Measurements from ENCODE around the gene KLF5.
"Not testable (repeated sequence)": the region's sequence is repeated elsewhere in the genome, so short reads cannot be mapped to it uniquely, and the experiment has no call there.

The KLF5 gene

DNA sequence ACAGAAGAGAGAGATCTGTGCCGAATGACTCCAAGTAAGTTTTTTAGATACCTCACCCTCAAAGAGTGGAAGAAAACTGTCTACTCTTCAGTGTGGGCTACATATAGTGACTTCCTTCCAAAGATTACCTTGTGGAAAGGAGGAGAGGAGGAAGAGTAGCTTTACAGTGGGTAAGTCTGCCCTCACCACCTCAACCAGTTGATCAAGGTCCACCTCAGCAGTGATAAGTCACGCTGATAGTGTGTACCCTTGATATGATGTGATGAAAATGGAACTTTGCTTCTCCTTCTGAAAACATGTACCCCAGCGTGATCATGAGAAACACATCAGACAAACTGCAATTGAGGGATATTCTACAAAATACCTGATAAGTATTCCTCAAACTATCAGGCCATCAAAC lies 20.6 kb downstream of the KLF5 start:
- no peak overlapping the region for H3K4me3 ChIP-seq (ENCODE audit: low read depth, low read length)
- no peak for DNase-seq (ENCODE audit: low read depth)

- no peak for DNase-seq (ENCODE audit: low read depth)
- H3K4me3 ChIP-seq (ENCODE audit: low read depth, low read length), result no peak overlapping the region
Observed at GRCh38 chr13:73081256-73081915, 22.6 kb downstream of the KLF5 start.

GRCh38 chr13:73082471-73082870 lies 23.7 kb downstream of the KLF5 start:
- no peak for DNase-seq (ENCODE audit: low read depth)
- H3K4me3 ChIP-seq (ENCODE audit: low read depth, low read length), result no peak overlapping the region

GRCh38 chr13:73082895-73083294 lies 24.1 kb downstream of the KLF5 start:
- no peak overlapping the region for H3K4me3 ChIP-seq (ENCODE audit: low read depth, low read length)
- DNase-seq (ENCODE audit: low read depth), result no peak

- H3K4me3 ChIP-seq (ENCODE audit: low read depth, low read length), result no peak overlapping the region
- no peak for DNase-seq (ENCODE audit: low read depth)
Observed at GRCh38 chr13:73088332-73088935, 29.6 kb downstream of the KLF5 start.

- no peak for DNase-seq (ENCODE audit: low read depth)
- no peak overlapping the region for H3K4me3 ChIP-seq (ENCODE audit: low read depth, low read length)
Observed at GRCh38 chr13:73089213-73089612, 30.4 kb downstream of the KLF5 start.

- no peak overlapping the region for H3K4me3 ChIP-seq (ENCODE audit: low read depth, low read length)
- DNase-seq (ENCODE audit: low read depth), result peak; percentile 36
Observed at GRCh38 chr13:73090116-73090822, 31.5 kb downstream of the KLF5 start.

- no peak overlapping the region for H3K4me3 ChIP-seq (ENCODE audit: low read depth, low read length)
Observed at GRCh38 chr13:73090823-73091187, 32.0 kb downstream of the KLF5 start.

GRCh38 chr13:73092829-73093228 lies 34.0 kb downstream of the KLF5 start:
- H3K4me3 ChIP-seq (ENCODE audit: low read depth, low read length), result no peak overlapping the region
- DNase-seq (ENCODE audit: low read depth), result peak; percentile 41

More at GRCh38 chr13:73090823-73091187, 32.0 kb downstream of the KLF5 start:
- DNase-seq (ENCODE audit: low read depth), result no peak

GRCh38 chr13:73096173-73096572 lies 37.4 kb downstream of the KLF5 start:
- H3K4me3 ChIP-seq (ENCODE audit: low read depth, low read length), result no peak overlapping the region
- DNase-seq (ENCODE audit: low read depth), result no peak

DNA sequence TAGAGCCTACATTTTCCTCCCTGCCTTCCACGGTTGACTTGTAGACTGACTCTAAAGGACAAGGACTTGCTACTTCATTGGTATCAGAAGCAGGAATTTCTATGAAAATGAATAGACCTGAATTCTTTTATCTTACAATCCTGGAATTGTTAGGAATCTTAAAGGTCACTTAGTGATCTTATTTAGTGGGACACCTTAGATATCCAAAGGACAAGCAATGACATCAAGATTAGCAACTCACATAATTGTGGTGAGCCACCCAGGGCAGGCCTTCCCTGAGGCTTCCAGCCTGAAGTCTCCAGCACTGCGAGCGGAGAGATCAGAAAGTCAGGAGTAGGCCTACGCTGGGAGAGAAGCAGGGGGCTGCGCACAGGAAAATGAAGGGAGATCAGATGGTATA lies 37.8 kb downstream of the KLF5 start:
- no peak for DNase-seq (ENCODE audit: low read depth)
- H3K4me3 ChIP-seq (ENCODE audit: low read depth, low read length), result no peak overlapping the region

DNA sequence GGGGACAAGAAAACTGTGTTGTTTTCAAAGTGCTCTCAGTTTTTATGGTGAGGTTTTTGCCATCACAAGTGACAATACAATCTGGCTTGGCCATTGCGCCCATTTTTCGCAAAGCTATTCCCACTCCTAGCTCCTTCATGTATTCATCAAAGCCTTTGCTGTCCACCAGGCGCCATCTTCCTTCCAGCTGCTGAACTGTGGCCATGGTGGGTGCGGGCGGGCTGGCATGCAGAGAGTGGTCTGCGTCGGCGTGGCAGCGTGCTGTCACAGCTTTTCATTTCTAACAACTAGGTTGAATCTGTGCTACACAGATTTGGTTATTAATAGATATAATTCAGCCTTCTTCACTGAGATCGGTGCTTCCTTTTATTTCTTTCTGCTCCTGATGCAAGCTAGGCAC lies 42.0 kb downstream of the KLF5 start:
- not testable (repeated sequence) for H3K4me3 ChIP-seq (ENCODE audit: low read depth, low read length); DNase-seq (ENCODE audit: low read depth)

- no peak overlapping the region for H3K4me3 ChIP-seq (ENCODE audit: low read depth, low read length)
- DNase-seq (ENCODE audit: low read depth), result no peak
Observed at GRCh38 chr13:73101351-73102007, 42.7 kb downstream of the KLF5 start.

DNA sequence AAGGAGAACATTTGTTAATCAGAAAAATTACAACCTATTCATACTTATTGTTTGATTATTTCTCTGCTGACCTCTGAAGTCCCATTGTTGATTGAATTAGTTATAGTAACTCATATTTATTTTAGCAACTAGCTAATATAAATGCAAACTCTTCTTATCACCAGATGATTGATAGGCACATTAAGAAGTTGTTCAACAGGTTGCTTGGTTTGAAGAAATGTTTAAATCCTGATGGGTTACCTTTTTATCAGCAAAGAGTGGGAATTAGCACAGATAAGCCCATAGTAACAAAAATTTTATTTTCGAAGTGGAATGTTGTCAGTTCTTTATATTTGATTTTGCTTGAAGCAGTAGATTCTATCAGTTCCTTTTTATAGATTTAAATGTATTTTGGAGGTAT lies 44.4 kb downstream of the KLF5 start:
- no peak for DNase-seq (ENCODE audit: low read depth)
- H3K4me3 ChIP-seq (ENCODE audit: low read depth, low read length), result no peak overlapping the region

- H3K4me3 ChIP-seq (ENCODE audit: low read depth, low read length), result no peak overlapping the region
Observed at GRCh38 chr13:73106513-73107178, 47.8 kb downstream of the KLF5 start.

GRCh38 chr13:73107481-73107880 lies 48.7 kb downstream of the KLF5 start:
- DNase-seq (ENCODE audit: low read depth), result no peak
- no peak overlapping the region for H3K4me3 ChIP-seq (ENCODE audit: low read depth, low read length)

More at GRCh38 chr13:73106513-73107178, 47.8 kb downstream of the KLF5 start:
- no peak for DNase-seq (ENCODE audit: low read depth)

GRCh38 chr13:73107970-73108369 lies 49.2 kb downstream of the KLF5 start:
- no peak overlapping the region for H3K4me3 ChIP-seq (ENCODE audit: low read depth, low read length)
- no peak for DNase-seq (ENCODE audit: low read depth)

- no peak for DNase-seq (ENCODE audit: low read depth)
Observed at GRCh38 chr13:73109288-73109899, 50.6 kb downstream of the KLF5 start.

DNA sequence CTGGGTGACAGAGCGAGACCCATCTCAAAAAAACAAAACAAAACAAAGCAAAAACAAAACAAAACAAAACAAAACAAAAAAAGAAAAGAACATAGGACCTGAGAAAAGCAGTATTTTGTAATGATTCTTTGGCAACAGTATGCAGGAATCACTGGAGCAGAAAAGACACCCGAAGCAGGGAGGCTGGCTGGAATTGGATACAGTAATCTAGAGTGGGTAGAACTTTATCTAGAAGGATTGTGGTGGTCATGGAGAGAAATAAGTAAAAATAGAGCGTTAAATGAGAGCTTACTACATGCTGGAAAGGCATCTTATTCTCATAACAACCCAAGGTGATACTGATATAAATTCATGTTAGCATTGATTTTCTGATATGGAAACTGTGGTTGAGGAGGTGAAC lies 51.2 kb downstream of the KLF5 start:
- DNase-seq (ENCODE audit: low read depth), result no peak

More at GRCh38 chr13:73109288-73109899, 50.6 kb downstream of the KLF5 start:
- no peak overlapping the region for H3K4me3 ChIP-seq (ENCODE audit: low read depth, low read length)

More for the DNA sequence above, 51.2 kb downstream of the KLF5 start:
- H3K4me3 ChIP-seq (ENCODE audit: low read depth, low read length), result no peak overlapping the region
